HCT116 (cell line): ENCODE measurements around the gene PPP1R27. TPM values are rescaled to one million over a fixed set of nuclear protein-coding genes. Genes with fewer than 3 reads are reported as not detected.

Experiments used
- ATAC-seq: fragments of 200-7000 bp; cut with Tn5 transposase; 2 replicates; pipeline ENCODE4 v1.9.1; 2020; ENCODE audit warnings: mild to moderate bottlenecking, moderate library complexity
- BruUV-seq: library from RNA; stranded (reverse); fragments of 400-500 nt; replicated peaks from 2 replicates; lab custom pipeline; 2021; lab: Mats Ljungman, UMichigan
- CTCF ChIA-PET: fragments of 300-600 bp; sonication (Branson Sonifier 250); formaldehyde crosslinking; loops from one replicate; lab custom pipeline; 2021; ENCODE audit warnings: antibody characterized with exemption; lab: Charles Lee
- POLR2A ChIA-PET: fragments of 300-600, 350-600 bp; sonication (Branson Sonifier 250); formaldehyde crosslinking; loops from one replicate; lab custom pipeline; 2021; ENCODE audit warnings: antibody characterized with exemption; lab: Charles Lee
- RAD21 ChIA-PET, 2 experiments: fragments of 300-600 bp; sonication (Branson Sonifier 250); formaldehyde crosslinking; loops; one replicate each; lab custom pipeline; 2023; ENCODE audit warnings: low total read pairs in 2 of 2; ENCODE audit not compliant: uncharacterized antibody in 2 of 2, unreplicated experiment in 2 of 2, low non-redundant PET in 1 of 2; lab: Charles Lee
- DNase-seq: peaks from one replicate; pipeline ENCODE4 v3.0.0-alpha.2; 2010; ENCODE audit warnings: low read depth, low spot score
- H2AFZ ChIP-seq: fragments of 200-600 bp; shearing (Covaris generic), sonication (generic); 2 replicates; pipeline ENCODE4 v1.6.1; 2017; ENCODE audit warnings: low read depth, mixed run types, mixed read lengths, antibody characterized with exemption, low read length; ENCODE audit not compliant: poor library complexity, severe bottlenecking
- H3K27ac ChIP-seq: 2 replicates; pipeline ENCODE4 v1.5.1; 2012; ENCODE audit warnings: low read depth, low read length
- H3K27me3 ChIP-seq: fragments of 200-600 bp; sonication (generic); 2 replicates; pipeline ENCODE4 v1.6.1; 2016; ENCODE audit warnings: mixed run types, low read length, mixed read lengths; ENCODE audit not compliant: insufficient read depth
- H3K36me3 ChIP-seq, 2 experiments: fragments of 200-500 bp in 1 of 2; fragments of 200-600 bp in 1 of 2; sonication (Bioruptor generic) in 1 of 2; sonication (generic) in 1 of 2; 2 replicates each; pipeline versions ENCODE4 v1.5.1 to v1.6.1; 2014 to 2016; ENCODE audit warnings: low read length in 2 of 2, inconsistent platforms in 1 of 2, mixed read lengths in 1 of 2, mixed run types in 1 of 2; ENCODE audit not compliant: insufficient read depth in 2 of 2, control insufficient read depth in 1 of 2
- H3K4me1 ChIP-seq, 2 experiments: fragments of 200-600 bp in 1 of 2; sonication (generic) in 1 of 2; 2 replicates each; pipeline versions ENCODE4 v1.5.1 to v1.6.1; 2012 to 2017; ENCODE audit warnings: low read length in 2 of 2, inconsistent platforms in 1 of 2, mild to moderate bottlenecking in 1 of 2, mixed read lengths in 1 of 2, mixed run types in 1 of 2, moderate library complexity in 1 of 2; ENCODE audit not compliant: insufficient read depth in 2 of 2, control insufficient read depth in 1 of 2
- H3K4me2 ChIP-seq: fragments of 200-600 bp; sonication (generic); 2 replicates; pipeline ENCODE4 v1.6.1; 2017; ENCODE audit warnings: mixed run types, low read length, mixed read lengths
- H3K4me3 ChIP-seq, 2 experiments: fragments of 200-600 bp in 1 of 2; sonication (generic) in 1 of 2; replicated peaks in 1 of 2; 2 replicates each; pipeline ENCODE4 v1.5.1; 2011 to 2016; ENCODE audit warnings: low read length in 2 of 2, control low read depth in 1 of 2, low read depth in 1 of 2, mild to moderate bottlenecking in 1 of 2, mixed read lengths in 1 of 2, mixed run types in 1 of 2
- H3K79me2 ChIP-seq: fragments of 200-600 bp; sonication (generic); 2 replicates; pipeline ENCODE4 v1.6.1; 2017; ENCODE audit warnings: mild to moderate bottlenecking, mixed run types, low read length, moderate library complexity, mixed read lengths; ENCODE audit not compliant: insufficient read depth
- H3K9ac ChIP-seq: fragments of 200-600 bp; sonication (generic); 2 replicates; pipeline ENCODE4 v1.6.1; 2016; ENCODE audit warnings: low read length, mixed read lengths
- H3K9me2 ChIP-seq: fragments of 200-600 bp; sonication (generic), shearing (Covaris generic); 2 replicates; pipeline ENCODE4 v1.6.1; 2017; ENCODE audit warnings: mixed run types, mild to moderate bottlenecking, moderate library complexity; ENCODE audit not compliant: insufficient read depth
- H3K9me3 ChIP-seq, 2 experiments: fragments of 200-500 bp in 1 of 2; fragments of 200-600 bp in 1 of 2; sonication (Bioruptor generic) in 1 of 2; sonication (generic) in 1 of 2; 2 replicates each; pipeline ENCODE4 v1.6.1; 2014 to 2017; ENCODE audit warnings: low read length in 2 of 2, mixed read lengths in 2 of 2, inconsistent platforms in 1 of 2, low read depth in 1 of 2, mild to moderate bottlenecking in 1 of 2, mixed run types in 1 of 2, moderate library complexity in 1 of 2; ENCODE audit not compliant: control insufficient read depth in 1 of 2, insufficient read depth in 1 of 2
- H4K20me1 ChIP-seq: fragments of 200-600 bp; sonication (generic), shearing (Covaris generic); 2 replicates; pipeline ENCODE4 v1.6.1; 2017; ENCODE audit warnings: mixed run types, mild to moderate bottlenecking, moderate library complexity; ENCODE audit not compliant: insufficient read depth
- ATF3 ChIP-seq: IDR thresholded peaks from 2 replicates; pipeline ENCODE4 v1.6.1; 2012
- CBX3 ChIP-seq: IDR thresholded peaks from 2 replicates; pipeline ENCODE4 v1.6.1; 2012; ENCODE audit warnings: low read depth
- CEBPB ChIP-seq: IDR thresholded peaks from 2 replicates; pipeline ENCODE4 v1.6.1; 2012; ENCODE audit warnings: low read depth
- CTCF ChIP-seq, 3 experiments: fragments of 200-600 bp in 1 of 3; sonication (generic) in 1 of 3; IDR thresholded peaks in 2 of 3; conservative IDR thresholded peaks in 1 of 3; 2 replicates each; pipeline ENCODE4 v1.5.1; 2012 to 2017; ENCODE audit warnings: low read depth in 2 of 3, low read length in 2 of 3, antibody characterized with exemption in 1 of 3, borderline replicate concordance in 1 of 3, control low read depth in 1 of 3, mild to moderate bottlenecking in 1 of 3, mixed read lengths in 1 of 3, mixed run types in 1 of 3, moderate library complexity in 1 of 3; ENCODE audit not compliant: insufficient read depth in 1 of 3
- ELF1 ChIP-seq: IDR thresholded peaks from 2 replicates; pipeline ENCODE4 v1.6.1; 2012; ENCODE audit warnings: low read depth, borderline replicate concordance
- EZH2 ChIP-seq: fragments of 200-600 bp; sonication (generic); IDR thresholded peaks from 2 replicates; pipeline ENCODE4 v1.6.1; 2017; ENCODE audit warnings: antibody characterized with exemption, mixed run types
- EZH2phosphoT487 ChIP-seq: fragments of 200-600 bp; IDR thresholded peaks from 2 replicates; pipeline ENCODE4 v1.6.1; 2018; ENCODE audit warnings: antibody characterized with exemption, borderline replicate concordance
- FOSL1 ChIP-seq: IDR thresholded peaks from 2 replicates; pipeline ENCODE4 v1.6.1; 2012; ENCODE audit warnings: low read depth
- JUND ChIP-seq: IDR thresholded peaks from 2 replicates; pipeline ENCODE4 v1.6.1; 2012
- POLR2AphosphoS5 ChIP-seq: IDR thresholded peaks from 2 replicates; pipeline ENCODE4 v1.6.1; 2011; ENCODE audit warnings: mild to moderate bottlenecking, low read depth, low read length, moderate library complexity
- RAD21 ChIP-seq: IDR thresholded peaks from 2 replicates; pipeline ENCODE4 v1.6.1; 2012; ENCODE audit warnings: low read depth, mild to moderate bottlenecking
- REST ChIP-seq: IDR thresholded peaks from 2 replicates; pipeline ENCODE4 v1.6.1; 2012; ENCODE audit warnings: low read depth
- SIN3A ChIP-seq: IDR thresholded peaks from 2 replicates; pipeline ENCODE4 v1.6.1; 2012; ENCODE audit warnings: low read depth
- TCF7L2 ChIP-seq: IDR thresholded peaks from 2 replicates; pipeline ENCODE4 v1.7.0; 2011; ENCODE audit warnings: borderline replicate concordance, inconsistent platforms; ENCODE audit not compliant: insufficient read depth, insufficient read length; ENCODE audit errors: extremely low read depth
- ZBTB33 ChIP-seq: IDR thresholded peaks from 2 replicates; pipeline ENCODE4 v1.6.1; 2011; ENCODE audit warnings: mild to moderate bottlenecking, low read length, moderate library complexity; ENCODE audit not compliant: insufficient replicate concordance; ENCODE audit errors: extremely low read depth
- ZFX ChIP-seq: fragments of 450-650 bp; IDR thresholded peaks from 2 replicates; pipeline ENCODE4 v1.6.1; 2017
- ZNF274 ChIP-seq: fragments of 200-500 bp; sonication (Bioruptor generic); IDR thresholded peaks from 2 replicates; pipeline ENCODE4 v1.6.1; 2014; ENCODE audit warnings: mild to moderate bottlenecking, low read depth, low read length, inconsistent platforms
- intact Hi-C: fragments of 100-400 bp; cut with micrococcal nuclease; formaldehyde crosslinking; loops from 2 replicates; pipeline ENCODE4 v1.10.0; 2022
- total RNA-seq: library from RNA; stranded (reverse); gene quantifications from one replicate; pipeline ENCODE4 v1.2.1, GENCODE V29; 2021; ENCODE audit not compliant: unreplicated experiment

PPP1R27 gene
- total RNA-seq, 1 experiment from 2014 or later = not detected

GRCh38 chr17:81842378-81842724 is 7.5 kb upstream of the PPP1R27 start:
- TF ChIP-seq CTCF (IDR thresholded peaks at IDR 0.05 in 2 of 3, conservative IDR thresholded peaks at IDR 0.05 in 1 of 3; ENCODE audit: borderline replicate concordance in 1 of 3, insufficient read depth in 1 of 3, low read depth in 2 of 3, low read length in 2 of 3) = no peak
- TF ChIP-seq JUND = no peak
- no peak for TF ChIP-seq EZH2
- TF ChIP-seq POLR2AphosphoS5 = no peak
- TF ChIP-seq EZH2phosphoT487 = no peak
- TF ChIP-seq CEBPB = no peak
- TF ChIP-seq ZBTB33 = no peak
- TF ChIP-seq ZFX = no peak
- no peak for TF ChIP-seq SIN3A
- no peak for TF ChIP-seq FOSL1
- no peak for TF ChIP-seq TCF7L2
- TF ChIP-seq REST = no peak
- no peak for TF ChIP-seq ELF1
- no peak for TF ChIP-seq RAD21
- TF ChIP-seq ZNF274 = no peak
- no peak for TF ChIP-seq ATF3
- TF ChIP-seq CBX3 = no peak
- RAD21 ChIA-PET = interaction anchor here in 1 of 2 experiments (1.2 kb wide), 1 partner anchor 13 kb away, joined by 3 read pairs; no protein-coding TSS in a partner anchor
- H2AFZ ChIP-seq = no peak overlapping the region
- H3K27ac ChIP-seq = no peak overlapping the region
- H3K9me2 ChIP-seq = no peaks in the 10 kb centered on the region
- no peaks in the 10 kb centered on the region for H3K4me1 ChIP-seq
- no peak overlapping the region for H3K9ac ChIP-seq
- no peak overlapping the region for H3K4me2 ChIP-seq
- H4K20me1 ChIP-seq = no peaks in the 10 kb centered on the region
- no TSS peak for BruUV-seq
- POLR2A ChIA-PET = interaction anchor here (1.6 kb wide), 1 partner anchor 9 kb away, joined by 5 read pairs; the partner anchor contains the start of gene MCRIP1
- no peak overlapping the region for H3K4me3 ChIP-seq
- intact Hi-C loops = no loop called here
- no peak for ATAC-seq
- no peaks in the 10 kb centered on the region for H3K79me2 ChIP-seq
- no peak for DNase-seq
- no peaks in the 10 kb centered on the region for H3K9me3 ChIP-seq
- CTCF ChIA-PET = no interaction called here
- H3K27me3 ChIP-seq = no peaks in the 10 kb centered on the region
- peaks cover 29 to 43% of the 10 kb centered on the region in 2 experiments; a peak in 3 of 4 replicates for H3K36me3 ChIP-seq
